ENCODE results near the gene RBP3.

The RBP3 gene

GRCh38 chr10:47317251-47317650 is 30.9 kb upstream of the RBP3 start:
- in situ Hi-C loops (cut with HindIII; ENCODE audit: low sequenced_read_pairs), result no loop called here

- in situ Hi-C loops (cut with HindIII; ENCODE audit: low sequenced_read_pairs), result no loop called here
Measured at GRCh38 chr10:47318706-47319105, 29.5 kb upstream of the RBP3 start.

GRCh38 chr10:47319784-47320183 is 28.4 kb upstream of the RBP3 start:
- in situ Hi-C loops (cut with HindIII; ENCODE audit: low sequenced_read_pairs), result no loop called here

GRCh38 chr10:47320812-47321211 is 27.4 kb upstream of the RBP3 start:
- in situ Hi-C loops (cut with HindIII; ENCODE audit: low sequenced_read_pairs), result no loop called here

GRCh38 chr10:47321521-47322195 is 26.5 kb upstream of the RBP3 start:
- in situ Hi-C loops (cut with HindIII; ENCODE audit: low sequenced_read_pairs), result no loop called here

GRCh38 chr10:47322300-47323061 is 25.7 kb upstream of the RBP3 start, which contains the start of gene GDF2:
Gene GDF2 (plus strand): TSS chr10:47322454. CDS start chr10:47322669, 215 bp downstream.
- in situ Hi-C loops (cut with HindIII; ENCODE audit: low sequenced_read_pairs), result no loop called here

GRCh38 chr10:47323087-47323486 is 25.1 kb upstream of the RBP3 start:
- in situ Hi-C loops (cut with HindIII; ENCODE audit: low sequenced_read_pairs), result no loop called here

GRCh38 chr10:47323636-47324296 is 24.4 kb upstream of the RBP3 start:
- in situ Hi-C loops (cut with HindIII; ENCODE audit: low sequenced_read_pairs), result no loop called here

- in situ Hi-C loops (cut with HindIII; ENCODE audit: low sequenced_read_pairs), result no loop called here
Measured at GRCh38 chr10:47325303-47326291, 22.6 kb upstream of the RBP3 start.

GRCh38 chr10:47326306-47326926 is 21.7 kb upstream of the RBP3 start:
- in situ Hi-C loops (cut with HindIII; ENCODE audit: low sequenced_read_pairs), result no loop called here

- in situ Hi-C loops (cut with HindIII; ENCODE audit: low sequenced_read_pairs), result no loop called here
Measured at GRCh38 chr10:47326927-47327330, 21.2 kb upstream of the RBP3 start.

- in situ Hi-C loops (cut with HindIII; ENCODE audit: low sequenced_read_pairs), result no loop called here
Measured at GRCh38 chr10:47329855-47330254, 18.3 kb upstream of the RBP3 start.

GRCh38 chr10:47330366-47330765 is 17.8 kb upstream of the RBP3 start:
- in situ Hi-C loops (cut with HindIII; ENCODE audit: low sequenced_read_pairs), result no loop called here

GRCh38 chr10:47330804-47331203 is 17.4 kb upstream of the RBP3 start:
- in situ Hi-C loops (cut with HindIII; ENCODE audit: low sequenced_read_pairs), result no loop called here

- in situ Hi-C loops (cut with HindIII; ENCODE audit: low sequenced_read_pairs), result no loop called here
Measured at GRCh38 chr10:47331491-47331890, 16.7 kb upstream of the RBP3 start.

GRCh38 chr10:47331954-47332353 is 16.2 kb upstream of the RBP3 start:
- in situ Hi-C loops (cut with HindIII; ENCODE audit: low sequenced_read_pairs), result no loop called here

- in situ Hi-C loops (cut with HindIII; ENCODE audit: low sequenced_read_pairs), result no loop called here
Measured at GRCh38 chr10:47332371-47332770, 15.8 kb upstream of the RBP3 start.

GRCh38 chr10:47332946-47333345 is 15.2 kb upstream of the RBP3 start:
- in situ Hi-C loops (cut with HindIII; ENCODE audit: low sequenced_read_pairs), result no loop called here

GRCh38 chr10:47333532-47333931 is 14.6 kb upstream of the RBP3 start:
- in situ Hi-C loops (cut with HindIII; ENCODE audit: low sequenced_read_pairs), result no loop called here

Data from endothelial cell of hepatic sinusoid (primary cell).